ENCODE results near the gene LSR. TPM values are rescaled to one million over a fixed set of nuclear protein-coding genes. Genes with fewer than 3 reads are reported as not detected.

The LSR gene
- total RNA-seq, 1 donor from 2014 or later: 78.5 TPM

DNA sequence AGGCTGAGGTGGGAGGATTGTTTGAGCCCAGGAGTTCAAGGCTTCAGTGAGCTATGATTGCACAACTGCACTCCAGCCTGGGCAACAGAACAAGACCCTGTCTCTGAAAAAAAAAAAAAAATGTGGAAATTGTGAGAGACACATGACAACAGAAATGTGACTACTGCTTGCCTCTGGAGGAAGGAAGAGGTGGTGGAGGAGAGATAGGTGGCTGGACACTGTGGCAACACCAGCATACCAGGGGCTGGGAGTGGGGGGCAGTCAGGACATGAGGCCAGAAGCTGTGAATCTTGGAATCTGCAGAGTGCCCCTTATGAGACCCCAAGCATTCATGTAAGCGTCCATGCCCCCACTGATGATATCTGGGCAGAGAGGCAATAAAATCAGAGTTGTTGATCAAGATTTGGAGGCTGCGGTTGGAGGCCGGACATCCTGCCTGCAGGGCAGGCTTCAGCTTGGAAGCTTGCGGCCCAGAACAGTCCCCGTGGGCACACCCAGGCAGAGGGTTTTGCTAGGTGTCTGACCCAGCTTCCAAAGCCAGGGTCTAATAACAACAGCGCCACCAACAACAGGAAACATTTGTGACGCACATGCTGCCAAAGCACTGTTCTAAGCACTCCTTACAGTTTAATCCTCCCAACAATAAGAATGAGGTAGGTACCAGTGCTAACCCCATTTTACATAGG is 37.1 kb upstream of the LSR start:
- Mint-ChIP-seq H3K36me3 (no peaks in the 10 kb centered on the region), H3K9me3 (no peaks in the 10 kb centered on the region), H3K27me3 (no peaks in the 10 kb centered on the region), H3K4me1 (ENCODE audit: unreplicated experiment) (no peaks in the 10 kb centered on the region), H3K27ac (no peak overlapping the region), H3K4me3 (no peak overlapping the region)
- TF ChIP-seq, protein P1, sequence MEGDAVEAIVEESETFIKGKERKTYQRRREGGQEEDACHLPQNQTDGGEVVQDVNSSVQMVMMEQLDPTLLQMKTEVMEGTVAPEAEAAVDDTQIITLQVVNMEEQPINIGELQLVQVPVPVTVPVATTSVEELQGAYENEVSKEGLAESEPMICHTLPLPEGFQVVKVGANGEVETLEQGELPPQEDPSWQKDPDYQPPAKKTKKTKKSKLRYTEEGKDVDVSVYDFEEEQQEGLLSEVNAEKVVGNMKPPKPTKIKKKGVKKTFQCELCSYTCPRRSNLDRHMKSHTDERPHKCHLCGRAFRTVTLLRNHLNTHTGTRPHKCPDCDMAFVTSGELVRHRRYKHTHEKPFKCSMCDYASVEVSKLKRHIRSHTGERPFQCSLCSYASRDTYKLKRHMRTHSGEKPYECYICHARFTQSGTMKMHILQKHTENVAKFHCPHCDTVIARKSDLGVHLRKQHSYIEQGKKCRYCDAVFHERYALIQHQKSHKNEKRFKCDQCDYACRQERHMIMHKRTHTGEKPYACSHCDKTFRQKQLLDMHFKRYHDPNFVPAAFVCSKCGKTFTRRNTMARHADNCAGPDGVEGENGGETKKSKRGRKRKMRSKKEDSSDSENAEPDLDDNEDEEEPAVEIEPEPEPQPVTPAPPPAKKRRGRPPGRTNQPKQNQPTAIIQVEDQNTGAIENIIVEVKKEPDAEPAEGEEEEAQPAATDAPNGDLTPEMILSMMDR (conservative IDR thresholded peaks at IDR 0.05): no peak
- DNase-seq (ENCODE audit: extremely low spot score, unreplicated experiment): no peak

DNA sequence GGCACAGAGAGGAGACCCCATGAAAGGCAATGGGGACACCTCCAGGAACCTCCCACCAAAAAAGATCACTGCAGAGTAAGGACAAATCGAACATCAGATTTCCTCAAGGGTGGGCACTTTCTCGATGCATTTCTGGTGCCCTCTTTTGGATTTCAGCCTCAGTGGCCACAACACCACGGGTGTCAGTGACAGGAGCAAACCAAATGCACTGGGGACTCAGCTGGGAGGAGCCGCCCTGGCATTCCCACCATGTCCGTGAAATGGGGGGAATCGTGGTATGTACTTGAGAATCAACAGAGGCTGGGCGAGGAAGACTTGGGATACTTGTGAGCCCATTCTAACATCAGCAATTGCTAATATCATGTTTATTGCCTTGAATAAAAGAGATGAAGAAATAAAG is 36.6 kb upstream of the LSR start:
- Mint-ChIP-seq H3K4me1 (ENCODE audit: unreplicated experiment) (no peaks in the 10 kb centered on the region), H3K36me3 (no peaks in the 10 kb centered on the region), H3K4me3 (no peak overlapping the region), H3K27ac (no peak overlapping the region), H3K27me3 (no peaks in the 10 kb centered on the region), H3K9me3 (no peaks in the 10 kb centered on the region)
- no peak for DNase-seq (ENCODE audit: extremely low spot score, unreplicated experiment)
- TF ChIP-seq, protein P1 (conservative IDR thresholded peaks at IDR 0.05): no peak

DNA sequence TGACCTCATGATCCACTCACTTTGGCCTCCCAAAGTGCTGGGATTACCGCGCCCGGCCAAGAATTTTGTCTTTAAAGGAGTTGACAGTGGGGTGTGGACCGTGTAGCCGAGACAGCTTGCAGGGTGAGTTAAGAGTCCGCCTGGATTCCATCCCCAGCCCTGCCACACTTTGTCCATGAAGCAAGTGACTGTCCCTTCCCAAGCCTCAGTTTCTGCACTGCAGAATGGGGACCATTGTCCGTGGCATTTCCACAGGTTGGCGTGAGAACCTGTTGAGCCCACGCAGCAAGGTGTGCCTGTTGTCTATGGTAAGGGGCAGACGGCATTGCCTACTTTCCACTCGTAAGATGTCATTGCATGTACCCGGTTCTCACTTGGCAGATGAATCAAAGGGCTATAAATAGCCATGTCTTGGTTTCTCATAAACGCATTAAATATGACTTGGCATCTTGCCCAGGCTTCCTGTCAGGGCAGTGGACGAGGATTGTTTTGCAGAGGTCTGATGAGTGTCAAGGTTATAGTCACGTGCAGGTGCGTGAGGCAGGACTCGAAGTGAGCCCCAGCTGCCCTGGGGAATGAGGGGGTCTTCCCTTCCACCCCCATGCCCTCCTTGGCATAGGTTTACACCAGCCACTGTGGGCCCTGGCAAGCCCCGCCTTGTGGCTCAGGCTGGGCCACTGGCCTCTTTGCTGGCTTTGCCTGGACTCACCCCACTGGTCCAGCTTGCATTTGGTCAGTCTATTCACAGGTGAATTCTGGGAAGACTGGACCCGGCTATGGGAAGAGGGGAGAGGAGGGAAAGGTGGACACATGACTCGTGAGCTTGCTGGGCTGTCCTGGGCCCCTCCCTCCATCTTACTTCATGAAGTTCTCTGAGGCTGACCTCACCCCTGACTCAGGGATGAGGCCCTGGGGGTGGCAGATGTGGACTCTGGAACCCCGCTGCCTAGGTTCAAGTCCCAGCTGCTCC is 34.9 kb upstream of the LSR start:
- TF ChIP-seq, protein P1 (conservative IDR thresholded peaks at IDR 0.05): no peak

GRCh38 chr19:35214766-35215422 is 33.9 kb upstream of the LSR start:
- no peak for DNase-seq (ENCODE audit: extremely low spot score, unreplicated experiment)
- no peaks in the 10 kb centered on the region for H3K36me3 Mint-ChIP-seq
- peaks cover 5% of the 10 kb centered on the region for H3K9me3 Mint-ChIP-seq
- no peaks in the 10 kb centered on the region for H3K27me3 Mint-ChIP-seq
- H3K4me3 Mint-ChIP-seq: no peak overlapping the region
- H3K27ac Mint-ChIP-seq: no peak overlapping the region
- TF ChIP-seq, protein P1 (conservative IDR thresholded peaks at IDR 0.05): no peak
- H3K4me1 Mint-ChIP-seq (ENCODE audit: unreplicated experiment): no peaks in the 10 kb centered on the region

More for the DNA sequence above, 34.9 kb upstream of the LSR start:
- no peaks in the 10 kb centered on the region for H3K36me3 Mint-ChIP-seq
- no peak overlapping the region for H3K4me3 Mint-ChIP-seq
- no peak for DNase-seq (ENCODE audit: extremely low spot score, unreplicated experiment)
- H3K4me1 Mint-ChIP-seq (ENCODE audit: unreplicated experiment): no peaks in the 10 kb centered on the region
- H3K27ac Mint-ChIP-seq: peak overlapping the region; percentile 48
- H3K27me3 Mint-ChIP-seq: no peaks in the 10 kb centered on the region
- H3K9me3 Mint-ChIP-seq: no peaks in the 10 kb centered on the region

- no peak overlapping the region for H3K4me3 Mint-ChIP-seq
- peaks cover 5% of the 10 kb centered on the region for H3K9me3 Mint-ChIP-seq
- no peaks in the 10 kb centered on the region for H3K4me1 Mint-ChIP-seq (ENCODE audit: unreplicated experiment)
- H3K36me3 Mint-ChIP-seq: no peaks in the 10 kb centered on the region
- H3K27me3 Mint-ChIP-seq: no peaks in the 10 kb centered on the region
- no peak for DNase-seq (ENCODE audit: extremely low spot score, unreplicated experiment)
- TF ChIP-seq, protein P1 (conservative IDR thresholded peaks at IDR 0.05): no peak
- H3K27ac Mint-ChIP-seq: no peak overlapping the region
These were observed 32.6 kb upstream of the LSR start for GRCh38 chr19:35216016-35216832.

All from type B pancreatic cell (in vitro differentiated cells).